Body of pancreas (tissue), 4 donors: Measurements from ENCODE around the gene TIGAR.

Experiments used
- CTCF ChIP-seq, 7 experiments: fragments of 450-650 bp in 4 of 7; fragments of 200-600 bp in 3 of 7; sonication (generic) in 3 of 7; IDR thresholded peaks; one replicate each; pipeline ENCODE4 v1.5.1; 2016 to 2019; ENCODE audit warnings: antibody characterized with exemption in 7 of 7
- POLR2A ChIP-seq, 3 donors: fragments of 450-650 bp; IDR thresholded peaks; one replicate each; pipeline ENCODE4 v1.6.1; 2016; ENCODE audit warnings: antibody characterized with exemption in 3 of 3, mild to moderate bottlenecking in 2 of 3

- TF ChIP-seq POLR2A (IDR thresholded peaks at IDR 0.05) (no peak), CTCF (IDR thresholded peaks at IDR 0.05) (no peak)
Observed at GRCh38 chr12:4289231-4289878, 31.7 kb upstream of the TIGAR start.
